Measurements from ENCODE around the gene TRPM5. TPM values are rescaled to one million over a fixed set of nuclear protein-coding genes. Genes with fewer than 3 reads are reported as not detected.

TRPM5 gene
- total RNA-seq, 2 donors from 2014 or later = 0.68 TPM; not detected in 1

GRCh38 chr11:2437516-2437915 is 6.8 kb downstream of the TRPM5 start:
- DNase-seq (ENCODE audit: low spot score) = no peak
- Histone ChIP-seq H3K9me3 (no peaks in the 10 kb centered on the region), H3K4me3 (no peak overlapping the region), H3K27ac (no peak overlapping the region), H3K36me3 (no peaks in the 10 kb centered on the region), H3K4me1 (replicated peaks) (no peaks in the 10 kb centered on the region), H3K27me3 (replicated peaks; ENCODE audit: insufficient read depth) (no peaks in the 10 kb centered on the region)
- WGBS = 66% methylated on average over 4 of the region's 4 CpGs
- intact Hi-C loops (cut with DNase I) = no loop called here
- TF ChIP-seq POLR2A (IDR thresholded peaks at IDR 0.05) (no peak), CTCF (IDR thresholded peaks at IDR 0.05) (no peak), POLR2AphosphoS5 (IDR thresholded peaks at IDR 0.05) (no peak)

- no peaks in the 10 kb centered on the region for H3K9me3 ChIP-seq
- no peaks in the 10 kb centered on the region for H3K4me1 ChIP-seq (replicated peaks)
- 98% methylated on average over 8 of the region's 13 CpGs for WGBS
- H3K27ac ChIP-seq = no peak overlapping the region
- no peaks in the 10 kb centered on the region for H3K36me3 ChIP-seq
- no peak for DNase-seq (ENCODE audit: low spot score)
- no peaks in the 10 kb centered on the region for H3K27me3 ChIP-seq (replicated peaks; ENCODE audit: insufficient read depth)
- H3K4me3 ChIP-seq = no peak overlapping the region
- intact Hi-C loops (cut with DNase I) = no loop called here
- no peak for TF ChIP-seq POLR2AphosphoS5 (IDR thresholded peaks at IDR 0.05)
- TF ChIP-seq CTCF (IDR thresholded peaks at IDR 0.05) = no peak
- no peak for TF ChIP-seq POLR2A (IDR thresholded peaks at IDR 0.05)
Measured at GRCh38 chr11:2436521-2437031, 7.7 kb downstream of the TRPM5 start.

- intact Hi-C loops (cut with DNase I) = no loop called here
- Histone ChIP-seq H3K27ac (no peak overlapping the region), H3K9me3 (no peaks in the 10 kb centered on the region), H3K27me3 (replicated peaks; ENCODE audit: insufficient read depth) (no peaks in the 10 kb centered on the region), H3K4me3 (no peak overlapping the region), H3K36me3 (no peaks in the 10 kb centered on the region), H3K4me1 (replicated peaks) (no peaks in the 10 kb centered on the region)
- TF ChIP-seq CTCF (IDR thresholded peaks at IDR 0.05) (no peak), POLR2A (IDR thresholded peaks at IDR 0.05) (no peak), POLR2AphosphoS5 (IDR thresholded peaks at IDR 0.05) (no peak)
- DNase-seq (ENCODE audit: low spot score) = no peak
- WGBS = 70% methylated on average over 10 of the region's 10 CpGs
Measured at GRCh38 chr11:2436013-2436520, 8.2 kb downstream of the TRPM5 start.

- no peak for DNase-seq (ENCODE audit: low spot score)
- H3K27me3 ChIP-seq (replicated peaks; ENCODE audit: insufficient read depth) = no peaks in the 10 kb centered on the region
- no peaks in the 10 kb centered on the region for H3K36me3 ChIP-seq
- H3K27ac ChIP-seq = no peak overlapping the region
- H3K4me3 ChIP-seq = no peak overlapping the region
- no peaks in the 10 kb centered on the region for H3K4me1 ChIP-seq (replicated peaks)
- TF ChIP-seq CTCF (IDR thresholded peaks at IDR 0.05) (no peak), POLR2AphosphoS5 (IDR thresholded peaks at IDR 0.05) (no peak), POLR2A (IDR thresholded peaks at IDR 0.05) (no peak)
- intact Hi-C loops (cut with DNase I) = no loop called here
- 93% methylated on average over 12 of the region's 12 CpGs for WGBS
- H3K9me3 ChIP-seq = no peaks in the 10 kb centered on the region
Measured at GRCh38 chr11:2435288-2436012, 8.9 kb downstream of the TRPM5 start.

All from prostate gland (tissue), 2 donors.